Inflammatory macrophage treated with lipopolysaccharide for 4 hours (primary cell): Measurements from ENCODE around the gene PEX19.

ENCODE experiments used
- DNase-seq: peaks from one replicate; pipeline ENCODE4 v3.0.0-alpha.2; 2020

PEX19 gene

DNA sequence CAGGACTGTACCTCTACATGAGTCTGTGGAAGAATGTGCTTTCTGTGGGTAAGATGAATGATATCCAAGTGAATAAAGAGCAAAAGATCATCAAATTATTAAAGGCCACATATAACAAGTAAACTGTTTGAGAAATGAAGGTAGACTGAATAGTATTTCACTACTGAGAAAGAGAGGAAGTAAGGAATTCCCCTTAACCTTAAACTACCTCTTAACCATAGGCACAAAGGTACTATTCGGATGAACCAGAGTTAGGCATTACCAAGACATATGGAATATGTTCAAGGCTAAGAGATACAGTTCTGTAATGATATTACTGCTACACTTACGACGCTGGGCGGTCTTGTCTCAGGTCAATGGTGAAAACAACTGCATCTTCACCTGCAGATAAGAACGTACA lies 48.1 kb downstream of the PEX19 start:
- DNase-seq = no peak

GRCh38 chr1:160232911-160233310 lies 52.0 kb downstream of the PEX19 start:
- no peak for DNase-seq

GRCh38 chr1:160228431-160228830 lies 56.5 kb downstream of the PEX19 start:
- DNase-seq = no peak

GRCh38 chr1:160227561-160227960 lies 57.4 kb downstream of the PEX19 start:
- no peak for DNase-seq

DNA sequence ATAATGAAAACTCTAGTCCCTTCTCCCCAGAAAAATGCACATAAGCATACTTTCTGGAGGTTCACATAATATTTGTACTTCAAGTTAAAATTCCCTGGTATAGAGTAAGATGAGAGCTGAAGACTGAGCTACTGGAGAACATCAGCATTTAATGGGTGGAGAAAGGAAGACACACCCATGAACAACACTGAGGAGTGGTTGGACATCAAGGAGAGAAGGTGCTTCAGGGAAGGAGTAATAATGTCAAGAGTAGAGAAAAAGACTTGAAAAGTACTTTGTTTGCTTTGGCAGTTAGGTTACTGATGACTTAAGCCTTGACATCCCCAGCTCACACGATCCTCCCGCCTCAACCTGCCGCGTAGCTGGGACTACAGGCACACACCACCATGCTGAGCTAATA lies 57.9 kb downstream of the PEX19 start:
- no peak for DNase-seq
